ENCODE data around the gene TECR. TPM values are rescaled to one million over a fixed set of nuclear protein-coding genes. Genes with fewer than 3 reads are reported as not detected.
"Not testable (repeated sequence)": the region's sequence is repeated elsewhere in the genome, so short reads cannot be mapped to it uniquely, and the experiment has no call there.

The TECR gene
- total and polyA plus RNA-seq, 9 of the 15 experiments (the other 6 are each of a cell fraction or from before 2014, with no cell fraction given) = 29.3 to 211 (median 81.4) TPM

DNA sequence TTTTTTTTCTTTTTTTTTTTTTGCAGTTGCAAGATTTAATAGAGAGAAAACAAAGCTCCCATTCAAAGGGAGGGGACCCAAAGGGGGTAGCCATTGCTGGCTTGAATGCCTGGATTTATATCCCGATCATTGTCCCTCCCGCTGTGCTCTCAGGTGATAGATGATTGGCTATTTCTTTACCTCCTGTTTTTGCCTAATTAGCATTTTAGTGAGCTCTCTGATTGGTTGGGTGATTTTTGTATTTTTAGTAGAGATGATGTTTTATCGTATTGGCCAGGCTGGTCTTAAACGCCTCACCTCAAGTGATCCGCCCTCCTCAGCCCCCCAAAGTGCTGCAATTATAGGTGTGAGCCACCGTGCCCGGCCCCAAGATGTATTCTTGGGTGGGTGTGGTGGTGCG is 24.8 kb upstream of the TECR start:
- TF ChIP-seq ZNF316 (IDR thresholded peaks at IDR 0.05) = peak; percentile 77
- peak; percentile 63 for TF ChIP-seq C11orf30 (IDR thresholded peaks at IDR 0.05; ENCODE audit: low read depth)
- H3K4me1 ChIP-seq (replicated peaks in 1 of 2; ENCODE audit: control insufficient read depth in 2 of 2, insufficient read depth in 2 of 2, low read length in 2 of 2) = peaks cover 18% of the 10 kb centered on the region in 2 experiments; a peak in 4 of 5 replicates
- H4K20me1 ChIP-seq (replicated peaks; ENCODE audit: control insufficient read depth, insufficient read depth, low read length); DNase-seq (ENCODE audit: extremely low read depth in 1 of 4, low spot score in 3 of 4); in situ Hi-C loops (cut with MboI); CTCF ChIA-PET (ENCODE audit: low intra/inter-chr PET ratio); H2AFZ ChIP-seq (ENCODE audit: low read depth, low read length); H3K9ac ChIP-seq (ENCODE audit: insufficient read depth in 1 of 2, low read depth in 2 of 2, low read length in 2 of 2); H3K4me2 ChIP-seq (ENCODE audit: insufficient read depth, low read length); H3K9me1 ChIP-seq (ENCODE audit: control insufficient read depth, insufficient read depth, low read length); FAIRE-seq; H3K79me2 ChIP-seq (ENCODE audit: control insufficient read depth, insufficient read depth, low read length); H3K36me3 ChIP-seq (ENCODE audit: control insufficient read depth, insufficient read depth, low read length); intact Hi-C loops (cut with micrococcal nuclease); H3K4me3 ChIP-seq; ATAC-seq; H3K27me3 ChIP-seq (ENCODE audit: control insufficient read depth in 2 of 2, insufficient read depth in 2 of 2, low read length in 2 of 2); H3K27ac ChIP-seq (ENCODE audit: extremely low read depth, low read depth, low read length); H3K9me3 ChIP-seq (replicated peaks; ENCODE audit: control insufficient read depth, insufficient read depth, low read depth, low read length); BruUV-seq (replicated peaks): not testable (repeated sequence)
- POLR2A ChIA-PET = interaction anchor here (0.6 to 7.5 kb wide), 2 partner anchors 12 to 120 kb away, joined by 3 to 70 read pairs; partner anchors contain the start of gene DNAJB1
- 49% methylated on average over 8 of the region's 8 CpGs for WGBS (ENCODE audit: insufficient coverage, low coverage, missing lambda C conversion rate)

- FAIRE-seq = peak; percentile 75
- 0 out of 2 replicates have a peak, but pooled peaks have one; percentile 32 for TF ChIP-seq CREM (IDR thresholded peaks at IDR 0.05; ENCODE audit: low read depth)
- TF ChIP-seq CTCF (IDR thresholded peaks at IDR 0.05 in 2 of 3, conservative IDR thresholded peaks at IDR 0.05 in 1 of 3; ENCODE audit: insufficient read depth in 2 of 3, low read depth in 1 of 3, low read length in 3 of 3) = peak; percentile 83 to 93 (median 84)
- TF ChIP-seq POU5F1 (IDR thresholded peaks at IDR 0.05; ENCODE audit: borderline replicate concordance, low read depth, low read length, partially characterized antibody) = no peak
- no peak for TF ChIP-seq RBM39 (optimal IDR thresholded peaks at IDR 0.05; ENCODE audit: low read depth, low read length)
- 0 out of 2 replicates have a peak, but pooled peaks have one; percentile 11 for TF ChIP-seq GABPB1 (CRISPR knock-in tag; IDR thresholded peaks at IDR 0.05)
- TF ChIP-seq ZNF263 (CRISPR knock-in tag; IDR thresholded peaks at IDR 0.05; ENCODE audit: borderline replicate concordance) = no peak
- TF ChIP-seq BMI1 (IDR thresholded peaks at IDR 0.05; ENCODE audit: low read length) = no peak
- 0 out of 2 replicates have a peak, but pooled peaks have one; percentile 9 for TF ChIP-seq KLF16 (IDR thresholded peaks at IDR 0.05)
- TF ChIP-seq ZNF717 (CRISPR knock-in tag; IDR thresholded peaks at IDR 0.05) = no peak
- no peak for TF ChIP-seq PHF21A (IDR thresholded peaks at IDR 0.05; ENCODE audit: borderline replicate concordance, low read depth)
- no peak for TF ChIP-seq ESRRB (CRISPR knock-in tag; IDR thresholded peaks at IDR 0.05; ENCODE audit: borderline replicate concordance)
These were observed 23.7 kb upstream of the TECR start for GRCh38 chr19:14505488-14506239.

More at GRCh38 chr19:14505488-14506239, 23.7 kb upstream of the TECR start:
- H2AFZ ChIP-seq (ENCODE audit: low read depth, low read length) = peak overlapping the region; percentile 60
- ATAC-seq = peak; percentile 91
- no peak overlapping the region for H3K4me3 ChIP-seq
- no peaks in the 10 kb centered on the region for H3K27me3 ChIP-seq (ENCODE audit: control insufficient read depth in 2 of 2, insufficient read depth in 2 of 2, low read length in 2 of 2)
- no peaks in the 10 kb centered on the region for H3K9me1 ChIP-seq (ENCODE audit: control insufficient read depth, insufficient read depth, low read length)
- no peak overlapping the region; the same call in 2 of the 3 replicates for H3K27ac ChIP-seq (ENCODE audit: extremely low read depth, low read depth, low read length)
- in situ Hi-C loops (cut with MboI) = no loop called here
- intact Hi-C loops (cut with micrococcal nuclease) = loop anchor here (1.0 kb wide), 1 partner anchor 46 kb away; no protein-coding TSS in a partner anchor
- no peaks in the 10 kb centered on the region for H3K79me2 ChIP-seq (ENCODE audit: control insufficient read depth, insufficient read depth, low read length)
- DNase-seq (ENCODE audit: extremely low read depth in 1 of 4, low spot score in 3 of 4) = peak; percentile 80 to 87 (median 84)
- H3K9me3 ChIP-seq (replicated peaks; ENCODE audit: control insufficient read depth, insufficient read depth, low read depth, low read length) = no peaks in the 10 kb centered on the region
- CTCF ChIA-PET (ENCODE audit: low intra/inter-chr PET ratio) = interaction anchor here (0.6 to 1.6 kb wide), 3 partner anchors 11 to 224 kb away, joined by 3 to 6 read pairs (median 3); no protein-coding TSS in a partner anchor
- H3K36me3 ChIP-seq (ENCODE audit: control insufficient read depth, insufficient read depth, low read length) = no peaks in the 10 kb centered on the region
- WGBS (ENCODE audit: insufficient coverage, low coverage, missing lambda C conversion rate) = 21% methylated on average over 19 of the region's 19 CpGs
- no peaks in the 10 kb centered on the region; the same call in 1 of the 2 replicates for H4K20me1 ChIP-seq (replicated peaks; ENCODE audit: control insufficient read depth, insufficient read depth, low read length)
- H3K4me1 ChIP-seq (replicated peaks in 1 of 2; ENCODE audit: control insufficient read depth in 2 of 2, insufficient read depth in 2 of 2, low read length in 2 of 2) = peaks cover 22 to 26% of the 10 kb centered on the region in 2 experiments
- no TSS peak for BruUV-seq (replicated peaks)
- H3K4me2 ChIP-seq (ENCODE audit: insufficient read depth, low read length) = peak overlapping the region; percentile 58
- POLR2A ChIA-PET = interaction anchor here (0.6 to 7.5 kb wide), 4 partner anchors 8 to 121 kb away, joined by 3 to 70 read pairs (median 7); partner anchors contain the start of gene DNAJB1
- peak overlapping the region in 1 of 2 experiments; percentile 32; a peak in 1 of 4 replicates for H3K9ac ChIP-seq (ENCODE audit: insufficient read depth in 1 of 2, low read depth in 2 of 2, low read length in 2 of 2)
